Renal pelvis (tissue), 12 donors: ENCODE measurements around the gene FIBIN. TPM values are rescaled to one million over a fixed set of nuclear protein-coding genes. Genes with fewer than 3 reads are reported as not detected.
"Not testable (repeated sequence)": the region's sequence is repeated elsewhere in the genome, so short reads cannot be mapped to it uniquely, and the experiment has no call there.

ENCODE experiments used
- DNase-seq: peaks from one replicate; pipeline ENCODE4 v3.0.0-alpha.2; 2013
- long read RNA-seq, 16 experiments: transcript quantifications; one replicate each; lab custom pipeline, GENCODE V29; 2026
- polyA plus RNA-seq, 3 donors: library from polyadenylated mRNA; unstranded; fragments of 120-200 nt; gene quantifications; one replicate each; pipeline ENCODE4 v1.2.1, GENCODE V29; 2013; ENCODE audit not compliant: insufficient read length in 3 of 3

Gene FIBIN
- polyA plus RNA-seq: 10 to 100 TPM; 15.0 to 17.5 (median 16.4) TPM
- long read RNA-seq, donor 1, transcript FIBIN-201 (1 exons, 1,938 nt): major isoform, 17 of 17 reads
- long read RNA-seq, donor 1, partial matches to known transcripts: 0 of 17 reads
- long read RNA-seq, donor 1, other reads (novel, unspliced or antisense): 0 of 17 reads
- long read RNA-seq, donor 2, transcript FIBIN-201 (1 exons, 1,938 nt): major isoform, 14 of 14 reads
- long read RNA-seq, donor 2, partial matches to known transcripts: 0 of 14 reads
- long read RNA-seq, donor 2, other reads (novel, unspliced or antisense): 0 of 14 reads
- long read RNA-seq, donor 3, transcript FIBIN-201 (1 exons, 1,938 nt): major isoform, 18 of 18 reads
- long read RNA-seq, donor 3, partial matches to known transcripts: 0 of 18 reads
- long read RNA-seq, donor 3, other reads (novel, unspliced or antisense): 0 of 18 reads
- long read RNA-seq, donor 4, transcript FIBIN-201 (1 exons, 1,938 nt): major isoform, 15 of 15 reads
- long read RNA-seq, donor 4, partial matches to known transcripts: 0 of 15 reads
- long read RNA-seq, donor 4, other reads (novel, unspliced or antisense): 0 of 15 reads
- long read RNA-seq, donor 5, transcript FIBIN-201 (1 exons, 1,938 nt): major isoform, 6 of 6 reads
- long read RNA-seq, donor 5, partial matches to known transcripts: 0 of 6 reads
- long read RNA-seq, donor 5, other reads (novel, unspliced or antisense): 0 of 6 reads
- long read RNA-seq, donor 6, transcript FIBIN-201 (1 exons, 1,938 nt): major isoform, 14 of 14 reads
- long read RNA-seq, donor 6, partial matches to known transcripts: 0 of 14 reads
- long read RNA-seq, donor 6, other reads (novel, unspliced or antisense): 0 of 14 reads
- long read RNA-seq, donor 7, transcript FIBIN-201 (1 exons, 1,938 nt): major isoform, 26 of 26 reads
- long read RNA-seq, donor 7, partial matches to known transcripts: 0 of 26 reads
- long read RNA-seq, donor 7, other reads (novel, unspliced or antisense): 0 of 26 reads
- long read RNA-seq, donor 8, transcript FIBIN-201 (1 exons, 1,938 nt): major isoform, 29 of 29 reads
- long read RNA-seq, donor 8, partial matches to known transcripts: 0 of 29 reads
- long read RNA-seq, donor 8, other reads (novel, unspliced or antisense): 0 of 29 reads
- long read RNA-seq, donor 9, transcript FIBIN-201 (1 exons, 1,938 nt): major isoform, 25 of 25 reads
- long read RNA-seq, donor 9, partial matches to known transcripts: 0 of 25 reads
- long read RNA-seq, donor 9, other reads (novel, unspliced or antisense): 0 of 25 reads
- long read RNA-seq, donor 10, transcript FIBIN-201 (1 exons, 1,938 nt): major isoform, 16 of 16 reads
- long read RNA-seq, donor 10, partial matches to known transcripts: 0 of 16 reads
- long read RNA-seq, donor 10, other reads (novel, unspliced or antisense): 0 of 16 reads
- long read RNA-seq, donor 11, transcript FIBIN-201 (1 exons, 1,938 nt): major isoform, 6 of 6 reads
- long read RNA-seq, donor 11, partial matches to known transcripts: 0 of 6 reads
- long read RNA-seq, donor 11, other reads (novel, unspliced or antisense): 0 of 6 reads
- long read RNA-seq, donor 12, transcript FIBIN-201 (1 exons, 1,938 nt): major isoform, 16 of 16 reads
- long read RNA-seq, donor 12, partial matches to known transcripts: 0 of 16 reads
- long read RNA-seq, donor 12, other reads (novel, unspliced or antisense): 0 of 16 reads
- long read RNA-seq, donor 13, transcript FIBIN-201 (1 exons, 1,938 nt): major isoform, 10 of 10 reads
- long read RNA-seq, donor 13, partial matches to known transcripts: 0 of 10 reads
- long read RNA-seq, donor 13, other reads (novel, unspliced or antisense): 0 of 10 reads
- long read RNA-seq, donor 14: 0 reads
- long read RNA-seq, donor 15, transcript FIBIN-201 (1 exons, 1,938 nt): major isoform, 28 of 28 reads
- long read RNA-seq, donor 15, partial matches to known transcripts: 0 of 28 reads
- long read RNA-seq, donor 15, other reads (novel, unspliced or antisense): 0 of 28 reads
- long read RNA-seq, donor 16, transcript FIBIN-201 (1 exons, 1,938 nt): major isoform, 20 of 20 reads
- long read RNA-seq, donor 16, partial matches to known transcripts: 0 of 20 reads
- long read RNA-seq, donor 16, other reads (novel, unspliced or antisense): 0 of 20 reads

- peak; percentile 59 for DNase-seq
Observed at GRCh38 chr11:26993965-26994457, at the start of gene FIBIN. TSS of gene FIBIN (plus strand) at chr11:26994112. CDS start at chr11:26994527, 415 bp downstream.

DNA sequence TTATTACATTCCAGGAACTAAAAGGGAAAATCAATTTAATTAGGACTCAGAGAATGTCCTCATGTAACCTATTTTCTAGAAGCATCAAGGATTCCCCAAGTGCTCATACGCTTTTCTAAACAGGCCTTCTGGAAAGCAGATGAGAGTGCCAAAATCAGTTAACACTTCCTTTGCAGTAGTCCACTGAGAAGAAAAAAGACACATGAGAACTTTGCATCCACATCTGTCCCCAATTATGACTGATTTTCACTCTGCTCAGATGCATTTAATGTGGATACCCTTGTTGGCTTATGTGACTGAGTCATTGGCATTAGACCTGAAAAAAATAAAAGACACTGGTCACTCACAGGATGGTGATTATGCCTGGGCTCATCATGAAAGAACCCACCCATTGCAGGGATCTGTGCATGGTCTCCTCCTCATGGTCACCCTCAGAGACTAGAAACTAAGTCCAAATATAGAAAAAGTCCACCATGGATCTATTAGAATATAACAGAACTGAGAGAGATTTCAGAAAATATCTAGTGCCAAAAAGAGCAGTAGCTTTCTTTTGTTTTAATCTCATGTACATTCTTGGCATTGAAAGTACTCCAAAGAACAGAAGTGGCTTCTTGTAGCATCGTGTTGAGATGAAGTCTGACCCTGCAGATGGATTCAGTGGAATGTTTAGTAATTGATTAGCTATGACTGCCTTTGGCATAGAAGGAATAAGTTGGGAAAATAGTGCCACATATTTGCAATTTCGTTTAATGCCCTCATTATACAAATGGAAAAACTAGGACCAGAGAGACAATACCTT, 48.8 kb upstream of the FIBIN start:
- no peak for DNase-seq

- no peak for DNase-seq
Observed at GRCh38 chr11:26946257-26946716, 47.6 kb upstream of the FIBIN start.

DNA sequence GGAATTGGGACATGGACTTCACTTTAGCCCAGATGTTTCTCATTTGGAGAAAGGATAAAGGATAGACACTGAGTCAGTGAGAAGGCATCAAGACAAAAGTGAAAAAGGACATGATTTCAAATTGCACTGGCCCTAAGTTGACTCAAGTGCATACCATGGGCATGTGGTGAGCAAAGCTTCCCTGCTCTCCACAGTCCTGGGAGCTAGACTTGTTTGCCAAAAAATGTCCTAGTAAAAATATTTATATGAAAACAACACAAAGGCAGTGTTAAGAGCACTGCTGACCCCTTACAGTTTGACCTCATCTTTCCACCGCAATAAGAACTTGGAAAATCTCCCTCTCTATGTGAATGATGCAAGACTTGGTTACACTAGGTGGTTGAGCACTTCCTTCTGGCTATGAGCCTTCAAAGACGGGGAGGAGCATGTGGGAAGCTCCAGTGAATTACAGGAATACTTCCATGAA, 46.5 kb upstream of the FIBIN start:
- DNase-seq: peak; percentile 37

DNA sequence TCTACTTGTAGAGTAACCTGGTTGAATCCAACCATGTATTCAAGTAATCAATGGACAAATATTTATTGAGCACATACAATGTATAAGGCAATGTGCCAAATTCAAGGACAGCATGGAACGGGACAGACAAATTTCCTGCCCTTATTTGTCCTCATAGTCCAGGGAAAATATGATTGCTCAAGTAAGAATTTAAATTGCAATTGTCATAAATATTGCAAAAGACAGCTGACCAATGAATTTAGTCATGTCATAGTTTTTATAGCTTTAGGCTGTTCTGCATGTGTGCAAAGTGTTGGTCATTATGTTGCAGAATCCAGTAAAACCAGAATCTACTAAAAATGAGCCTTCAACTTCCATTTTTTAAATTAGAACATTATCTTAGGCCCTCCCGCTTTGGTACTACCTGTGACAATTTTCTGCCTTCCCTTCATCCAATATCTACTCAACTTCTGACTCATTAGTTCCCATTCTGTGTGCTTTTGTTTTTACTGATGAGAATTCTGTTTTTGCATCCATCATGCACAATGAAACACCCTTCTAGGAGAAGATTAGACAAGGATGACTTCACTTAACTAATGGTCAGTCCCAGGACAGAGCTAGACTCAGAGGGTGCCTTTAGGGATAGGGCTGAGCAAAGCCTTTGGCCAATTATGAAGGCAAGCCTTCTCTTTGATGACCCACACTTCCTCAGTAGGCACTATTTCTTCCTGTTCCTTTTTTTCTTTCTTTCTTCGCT, 45.8 kb upstream of the FIBIN start:
- no peak for DNase-seq

DNA sequence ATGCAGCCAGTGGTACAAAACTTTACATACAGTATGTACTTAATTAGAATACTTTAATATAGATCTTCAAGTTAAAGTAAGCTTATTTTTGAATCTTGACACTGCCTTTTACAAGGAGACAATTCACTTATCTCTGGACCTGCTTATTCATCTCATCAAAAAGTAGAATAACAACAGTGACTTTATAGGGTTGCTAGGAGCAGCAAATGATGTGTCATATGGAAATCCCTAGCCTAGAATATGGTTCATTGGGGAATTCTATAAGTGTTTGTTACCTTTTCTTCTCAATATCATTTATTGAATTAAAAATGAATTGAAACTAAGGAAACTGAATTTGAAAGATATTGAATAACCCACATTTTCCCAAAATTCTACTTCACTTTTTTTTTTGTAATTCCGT, 45.0 kb upstream of the FIBIN start:
- no peak for DNase-seq

DNA sequence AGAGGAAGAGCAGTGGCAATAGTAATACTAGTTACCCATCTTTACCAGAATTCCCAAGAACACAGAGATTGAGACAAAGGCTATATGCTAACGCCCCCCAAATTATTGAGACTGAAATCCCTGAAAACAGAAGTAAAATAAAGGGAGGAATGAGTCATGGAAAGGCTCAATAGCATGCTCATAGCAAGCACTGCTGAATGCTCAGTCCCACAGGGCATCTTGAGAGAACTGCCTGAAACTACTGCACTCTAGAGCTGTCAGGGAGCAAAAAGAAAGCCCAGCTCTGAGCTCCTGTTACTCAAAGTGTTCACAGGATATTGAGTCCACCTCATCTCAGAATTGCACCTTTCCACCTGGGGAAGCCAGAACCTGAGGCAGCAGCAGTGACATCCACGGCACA, 44.1 kb upstream of the FIBIN start:
- no peak for DNase-seq

DNA sequence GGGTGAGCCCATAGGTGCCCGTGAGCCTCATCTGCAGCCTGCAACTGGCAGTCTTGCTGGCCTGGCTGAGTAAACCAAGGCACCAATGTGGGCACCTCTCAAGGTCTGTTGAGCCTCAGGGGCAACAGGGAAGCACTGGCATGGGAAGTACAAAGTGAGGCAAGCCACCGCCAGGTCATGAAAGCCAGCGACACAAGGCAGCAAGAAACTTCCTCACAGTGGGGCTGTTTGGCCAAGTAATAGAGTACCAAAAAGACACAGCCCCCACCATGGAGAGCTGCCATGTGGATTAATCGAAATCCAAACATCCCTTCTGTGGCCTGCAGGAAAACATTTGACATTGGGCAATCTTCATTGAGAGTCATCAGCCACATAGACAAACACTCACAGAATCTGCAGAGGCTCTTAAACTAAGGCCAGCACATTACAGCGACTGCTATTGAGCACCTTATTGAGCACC, 43.6 kb upstream of the FIBIN start:
- DNase-seq: no peak

- DNase-seq: no peak
Observed at GRCh38 chr11:26951809-26952515, 42.0 kb upstream of the FIBIN start.

- no peak for DNase-seq
Observed at GRCh38 chr11:26953770-26954392, 40.0 kb upstream of the FIBIN start.

DNA sequence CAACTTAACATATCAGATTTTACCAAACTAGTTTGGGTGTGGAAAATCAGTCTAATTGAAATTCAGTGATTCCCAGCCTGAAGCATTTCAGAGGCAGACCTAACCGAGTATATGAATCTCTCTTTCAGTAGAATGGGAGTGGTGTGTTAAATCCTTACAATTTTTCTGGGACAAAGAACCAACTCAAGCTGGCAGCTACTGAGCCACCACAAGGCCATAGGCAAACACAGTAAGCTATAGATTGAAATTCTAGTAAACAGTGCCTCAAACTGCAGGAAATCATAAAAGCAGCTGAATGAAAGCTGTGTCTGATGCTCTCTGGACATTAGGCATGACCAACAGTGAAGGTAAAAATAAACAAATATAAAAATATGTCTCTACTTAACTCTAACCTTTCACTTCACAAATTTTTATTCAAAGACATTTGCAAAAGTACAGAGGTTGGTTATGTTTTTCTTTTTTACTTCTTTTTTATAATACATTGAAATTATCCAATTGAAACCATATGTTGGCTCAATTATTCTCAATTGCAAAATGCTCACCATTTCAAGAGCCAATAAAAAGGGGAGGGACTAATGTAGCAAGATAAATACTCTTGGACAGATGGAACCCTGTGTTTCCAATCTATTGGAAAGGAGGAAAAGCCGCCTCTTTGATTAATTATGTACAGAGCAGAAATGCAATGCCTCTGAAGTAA, 35.8 kb upstream of the FIBIN start:
- DNase-seq: no peak

GRCh38 chr11:26958702-26959049, 35.2 kb upstream of the FIBIN start:
- DNase-seq: no peak

DNA sequence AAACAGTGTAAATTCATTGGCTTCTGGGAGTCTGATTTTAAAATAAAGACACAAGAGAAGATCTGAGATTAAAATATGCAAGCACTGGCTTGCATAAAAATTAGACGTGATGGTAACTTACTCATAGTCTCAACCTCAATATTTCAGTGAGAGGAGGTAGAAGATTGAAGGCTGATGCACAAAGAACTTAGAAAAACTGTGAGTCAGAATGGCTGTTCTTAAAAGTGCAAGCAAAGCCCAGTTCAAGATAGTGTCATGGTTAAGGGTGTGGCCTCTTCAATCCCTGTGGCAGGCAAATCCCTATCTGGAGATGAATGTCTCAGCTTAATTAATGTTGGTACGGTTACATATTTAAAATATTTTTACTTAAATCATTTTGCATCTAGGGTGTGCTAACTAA, 33.6 kb upstream of the FIBIN start:
- DNase-seq: no peak

DNA sequence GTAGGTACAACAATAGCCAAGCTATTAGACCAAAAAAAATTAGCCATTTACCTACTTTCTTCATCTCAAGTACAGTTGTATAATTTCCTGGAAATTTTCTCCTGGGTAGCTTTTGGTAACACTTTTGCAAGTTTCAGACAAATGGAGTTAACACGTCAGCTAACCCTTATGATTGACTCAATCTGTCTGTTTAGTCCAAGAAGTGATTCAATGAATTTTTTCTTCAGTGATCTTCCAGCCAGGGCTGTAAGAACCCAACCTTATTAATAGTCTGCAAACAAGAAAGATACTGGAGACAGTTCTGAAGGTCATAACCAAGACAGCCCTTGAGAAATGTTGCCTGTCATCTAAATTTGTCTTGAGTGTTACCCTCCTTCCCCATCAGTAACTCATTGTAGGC, 30.1 kb upstream of the FIBIN start:
- DNase-seq: no peak

GRCh38 chr11:26964339-26964738, 29.6 kb upstream of the FIBIN start:
- DNase-seq: peak; percentile 63

GRCh38 chr11:26964847-26965485, 28.9 kb upstream of the FIBIN start:
- not testable (repeated sequence) for DNase-seq
